ENCODE data around the gene PAX3. TPM values are rescaled to one million over a fixed set of nuclear protein-coding genes. Genes with fewer than 3 reads are reported as not detected.
"Not testable (repeated sequence)": the region's sequence is repeated elsewhere in the genome, so short reads cannot be mapped to it uniquely, and the experiment has no call there.

Gene PAX3
- total RNA-seq, 1 donor from 2014 or later = not detected

- DNase-seq (ENCODE audit: low spot score) = no peak
- no peak for ATAC-seq
These were observed 139.6 kb downstream of the PAX3 start for GRCh38 chr2:222159221-222159620.

- not testable (repeated sequence) for DNase-seq (ENCODE audit: low spot score); ATAC-seq
These were observed 143.7 kb downstream of the PAX3 start for GRCh38 chr2:222155003-222155664.

Other genes starting within 250 kb of the PAX3 start
- 0.23 TPM for gene SGPP2, start 125.5 kb upstream of the PAX3 start, total RNA-seq

All from left lobe of liver (tissue), 2 donors.